Activated naive CD8-positive, alpha-beta T cell (primary cell): ENCODE data around the gene FCAR.
"Not testable (repeated sequence)": the region's sequence is repeated elsewhere in the genome, so short reads cannot be mapped to it uniquely, and the experiment has no call there.

Experiments used
- H3K27ac Mint-ChIP-seq: one replicate; pipeline ENCODE4 v1.8.0; 2021; ENCODE audit warnings: mixed read lengths
- H3K27me3 Mint-ChIP-seq: one replicate; pipeline ENCODE4 v1.8.0; 2021; ENCODE audit warnings: mixed read lengths
- H3K36me3 Mint-ChIP-seq: one replicate; pipeline ENCODE4 v1.8.0; 2021; ENCODE audit warnings: mixed read lengths
- H3K4me1 Mint-ChIP-seq: one replicate; pipeline ENCODE4 v1.8.0; 2021; ENCODE audit warnings: low read depth, mixed read lengths
- H3K4me3 Mint-ChIP-seq: one replicate; pipeline ENCODE4 v1.8.0; 2021; ENCODE audit warnings: mild to moderate bottlenecking, mixed read lengths
- H3K9me3 Mint-ChIP-seq: one replicate; pipeline ENCODE4 v1.8.0; 2021; ENCODE audit warnings: low read depth, mixed read lengths

Gene FCAR

GRCh38 chr19:54877471-54877870, 3.4 kb downstream of the FCAR start:
- no peaks in the 10 kb centered on the region for H3K36me3 Mint-ChIP-seq

GRCh38 chr19:54881884-54882283, 7.8 kb downstream of the FCAR start:
- H3K9me3 Mint-ChIP-seq: no peaks in the 10 kb centered on the region
- H3K27me3 Mint-ChIP-seq: peaks cover 15% of the 10 kb centered on the region
- no peaks in the 10 kb centered on the region for H3K36me3 Mint-ChIP-seq
- H3K27ac Mint-ChIP-seq: no peak overlapping the region
- H3K4me3 Mint-ChIP-seq: no peak overlapping the region
- peaks cover 4% of the 10 kb centered on the region for H3K4me1 Mint-ChIP-seq

More at GRCh38 chr19:54877471-54877870, 3.4 kb downstream of the FCAR start:
- Mint-ChIP-seq H3K9me3 (no peaks in the 10 kb centered on the region), H3K4me1 (no peaks in the 10 kb centered on the region), H3K27ac (no peak overlapping the region), H3K4me3 (no peak overlapping the region), H3K27me3 (peaks cover 15% of the 10 kb centered on the region)

GRCh38 chr19:54882758-54883157, 8.7 kb downstream of the FCAR start:
- H3K4me1 Mint-ChIP-seq: peaks cover 4% of the 10 kb centered on the region
- H3K4me3 Mint-ChIP-seq: no peak overlapping the region
- H3K27me3 Mint-ChIP-seq: peaks cover 15% of the 10 kb centered on the region
- H3K27ac Mint-ChIP-seq: no peak overlapping the region
- no peaks in the 10 kb centered on the region for H3K36me3 Mint-ChIP-seq
- no peaks in the 10 kb centered on the region for H3K9me3 Mint-ChIP-seq

GRCh38 chr19:54883228-54883627, 9.2 kb downstream of the FCAR start:
- Mint-ChIP-seq H3K4me3 (no peak overlapping the region), H3K27ac (no peak overlapping the region), H3K9me3 (no peaks in the 10 kb centered on the region), H3K4me1 (peaks cover 4% of the 10 kb centered on the region), H3K36me3 (no peaks in the 10 kb centered on the region), H3K27me3 (peaks cover 13% of the 10 kb centered on the region)

DNA sequence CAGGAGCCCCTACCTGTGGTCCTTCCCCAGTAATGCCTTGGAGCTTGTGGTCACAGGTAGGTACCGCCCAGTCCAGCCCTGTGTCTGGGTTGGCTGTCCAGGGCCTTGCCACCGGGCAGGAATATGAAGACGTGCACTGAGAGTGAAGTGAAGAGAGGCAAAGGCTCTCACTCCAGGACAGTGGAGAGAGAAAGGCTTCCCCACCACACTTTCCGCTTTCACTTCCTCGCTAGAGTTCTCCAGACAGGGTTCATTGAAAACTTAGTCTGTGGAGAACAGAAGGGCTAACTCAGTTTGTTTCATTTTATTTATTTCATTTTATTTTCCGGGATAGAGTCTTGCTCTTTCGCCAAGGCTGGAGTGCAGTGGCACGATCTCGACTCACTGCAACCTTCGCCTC, 14.2 kb downstream of the FCAR start:
- no peak overlapping the region for H3K4me3 Mint-ChIP-seq
- H3K9me3 Mint-ChIP-seq: no peaks in the 10 kb centered on the region
- peaks cover 3% of the 10 kb centered on the region for H3K27me3 Mint-ChIP-seq
- H3K27ac Mint-ChIP-seq: no peak overlapping the region
- H3K4me1 Mint-ChIP-seq: no peaks in the 10 kb centered on the region
- H3K36me3 Mint-ChIP-seq: no peaks in the 10 kb centered on the region

DNA sequence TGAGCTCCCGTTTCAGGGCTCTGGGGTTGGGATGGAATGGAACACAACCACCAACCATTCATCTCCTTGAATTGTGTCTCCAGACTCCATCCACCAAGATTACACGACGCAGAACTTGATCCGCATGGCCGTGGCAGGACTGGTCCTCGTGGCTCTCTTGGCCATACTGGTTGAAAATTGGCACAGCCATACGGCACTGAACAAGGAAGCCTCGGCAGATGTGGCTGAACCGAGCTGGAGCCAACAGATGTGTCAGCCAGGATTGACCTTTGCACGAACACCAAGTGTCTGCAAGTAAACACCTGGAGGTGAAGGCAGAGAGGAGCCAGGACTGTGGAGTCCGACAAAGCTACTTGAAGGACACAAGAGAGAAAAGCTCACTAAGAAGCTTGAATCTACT, 15.5 kb downstream of the FCAR start:
- Mint-ChIP-seq H3K36me3 (no peaks in the 10 kb centered on the region), H3K27ac (no peak overlapping the region), H3K4me1 (no peaks in the 10 kb centered on the region), H3K27me3 (peaks cover 3% of the 10 kb centered on the region), H3K9me3 (no peaks in the 10 kb centered on the region), H3K4me3 (no peak overlapping the region)

GRCh38 chr19:54893406-54893805, 19.4 kb downstream of the FCAR start:
- H3K27ac Mint-ChIP-seq: no peak overlapping the region
- no peak overlapping the region for H3K4me3 Mint-ChIP-seq
- H3K9me3 Mint-ChIP-seq: no peaks in the 10 kb centered on the region
- peaks cover 6% of the 10 kb centered on the region for H3K27me3 Mint-ChIP-seq
- H3K4me1 Mint-ChIP-seq: no peaks in the 10 kb centered on the region
- H3K36me3 Mint-ChIP-seq: no peaks in the 10 kb centered on the region

GRCh38 chr19:54894106-54894505, 20.1 kb downstream of the FCAR start:
- H3K27ac Mint-ChIP-seq, H3K27me3 Mint-ChIP-seq, H3K9me3 Mint-ChIP-seq, H3K4me3 Mint-ChIP-seq, H3K4me1 Mint-ChIP-seq, H3K36me3 Mint-ChIP-seq: not testable (repeated sequence)

DNA sequence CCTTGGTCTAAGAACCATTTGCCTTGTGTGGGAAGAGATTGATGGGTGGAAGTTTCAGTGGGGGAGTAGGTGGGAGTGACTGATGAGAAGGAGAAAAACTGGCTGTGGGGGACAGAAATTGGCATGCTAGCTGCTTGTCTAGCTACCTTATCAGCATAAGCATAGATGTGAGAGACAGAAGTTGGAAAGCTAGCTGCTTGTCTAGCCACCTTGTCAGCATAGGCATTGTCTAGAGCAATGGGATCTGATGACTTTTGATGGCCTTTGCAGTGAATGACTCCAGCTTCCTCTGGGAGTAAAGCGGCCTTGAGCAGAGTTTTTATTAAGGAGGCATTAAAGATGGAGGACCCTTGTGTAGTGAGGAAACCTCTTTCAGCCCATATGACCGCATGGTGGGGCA, 22.0 kb downstream of the FCAR start:
- peaks cover 11% of the 10 kb centered on the region for H3K27me3 Mint-ChIP-seq
- H3K27ac Mint-ChIP-seq: no peak overlapping the region
- no peaks in the 10 kb centered on the region for H3K36me3 Mint-ChIP-seq

GRCh38 chr19:54898685-54899084, 24.6 kb downstream of the FCAR start:
- not testable (repeated sequence) for H3K36me3 Mint-ChIP-seq, H3K4me1 Mint-ChIP-seq, H3K27ac Mint-ChIP-seq, H3K4me3 Mint-ChIP-seq, H3K9me3 Mint-ChIP-seq
- H3K27me3 Mint-ChIP-seq: peaks cover 11% of the 10 kb centered on the region

More for the DNA sequence above, 22.0 kb downstream of the FCAR start:
- no peak overlapping the region for H3K4me3 Mint-ChIP-seq
- no peaks in the 10 kb centered on the region for H3K4me1 Mint-ChIP-seq
- no peaks in the 10 kb centered on the region for H3K9me3 Mint-ChIP-seq

DNA sequence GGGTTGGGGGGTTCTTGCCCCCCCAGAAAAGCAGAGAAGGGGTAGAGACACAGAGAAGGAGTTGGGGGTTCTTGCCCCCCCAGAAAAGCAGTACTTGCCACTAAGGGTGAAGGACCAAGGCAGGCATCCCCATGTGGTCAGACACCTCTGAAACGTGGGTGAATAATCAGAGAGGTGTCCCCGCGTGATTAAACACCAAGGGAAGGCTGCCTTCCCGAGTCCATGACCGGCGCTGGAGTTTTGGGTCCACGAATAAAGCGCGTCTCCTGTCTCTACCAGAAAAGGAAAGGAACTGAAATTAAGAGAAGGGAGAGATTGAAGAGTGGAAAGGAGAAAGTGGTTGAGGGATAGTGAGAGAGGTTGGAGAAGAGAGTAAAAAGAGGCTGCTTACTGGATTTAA, 25.6 kb downstream of the FCAR start:
- H3K9me3 Mint-ChIP-seq, H3K36me3 Mint-ChIP-seq, H3K27ac Mint-ChIP-seq, H3K4me1 Mint-ChIP-seq, H3K4me3 Mint-ChIP-seq: not testable (repeated sequence)
- peaks cover 11% of the 10 kb centered on the region for H3K27me3 Mint-ChIP-seq

DNA sequence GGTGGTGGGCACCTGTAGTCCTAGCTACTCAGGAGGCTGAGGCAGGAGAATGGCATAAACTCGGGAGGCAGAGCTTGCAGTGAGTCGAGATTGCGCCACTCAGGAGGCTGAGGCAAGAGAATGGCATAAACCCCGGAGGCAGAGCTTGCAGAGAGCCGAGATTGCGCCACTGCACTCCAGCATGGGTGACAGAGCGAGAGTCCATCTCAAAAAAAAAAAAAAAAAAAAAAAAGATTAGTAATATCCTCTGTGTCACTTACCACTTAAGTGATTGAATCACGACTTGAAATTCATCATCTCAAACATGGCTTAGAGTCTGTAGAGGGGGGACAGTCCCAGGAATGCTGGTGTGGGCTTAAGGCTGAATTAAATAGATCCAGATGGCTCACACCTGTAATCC, 27.1 kb downstream of the FCAR start:
- H3K27me3 Mint-ChIP-seq: peaks cover 13% of the 10 kb centered on the region
- H3K36me3 Mint-ChIP-seq, H3K9me3 Mint-ChIP-seq, H3K27ac Mint-ChIP-seq, H3K4me3 Mint-ChIP-seq, H3K4me1 Mint-ChIP-seq: not testable (repeated sequence)

GRCh38 chr19:54902061-54902460, 28.0 kb downstream of the FCAR start:
- no peak overlapping the region for H3K4me3 Mint-ChIP-seq
- no peaks in the 10 kb centered on the region for H3K4me1 Mint-ChIP-seq
- no peak overlapping the region for H3K27ac Mint-ChIP-seq
- no peaks in the 10 kb centered on the region for H3K36me3 Mint-ChIP-seq
- peaks cover 9% of the 10 kb centered on the region for H3K27me3 Mint-ChIP-seq
- H3K9me3 Mint-ChIP-seq: no peaks in the 10 kb centered on the region

DNA sequence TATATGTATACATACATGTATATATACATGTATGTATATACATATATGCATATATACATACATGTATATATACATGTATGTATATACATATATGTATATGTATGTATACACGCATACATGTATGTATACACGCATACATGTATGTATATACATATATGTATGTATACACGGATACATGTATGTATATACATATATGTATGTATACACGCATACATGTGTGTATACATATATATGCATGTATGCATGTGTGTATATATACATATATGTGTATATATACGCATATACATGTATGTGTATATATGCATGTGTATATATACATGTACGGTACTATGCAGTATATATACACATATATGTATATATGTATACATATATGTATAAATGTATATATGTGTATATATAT, 29.3 kb downstream of the FCAR start:
- Mint-ChIP-seq H3K36me3 (no peaks in the 10 kb centered on the region), H3K27me3 (peaks cover 9% of the 10 kb centered on the region), H3K4me1 (no peaks in the 10 kb centered on the region), H3K4me3 (no peak overlapping the region), H3K27ac (no peak overlapping the region), H3K9me3 (no peaks in the 10 kb centered on the region)

- not testable (repeated sequence) for H3K27ac Mint-ChIP-seq, H3K9me3 Mint-ChIP-seq, H3K36me3 Mint-ChIP-seq
Measured at GRCh38 chr19:54904261-54904660, 30.2 kb downstream of the FCAR start.

DNA sequence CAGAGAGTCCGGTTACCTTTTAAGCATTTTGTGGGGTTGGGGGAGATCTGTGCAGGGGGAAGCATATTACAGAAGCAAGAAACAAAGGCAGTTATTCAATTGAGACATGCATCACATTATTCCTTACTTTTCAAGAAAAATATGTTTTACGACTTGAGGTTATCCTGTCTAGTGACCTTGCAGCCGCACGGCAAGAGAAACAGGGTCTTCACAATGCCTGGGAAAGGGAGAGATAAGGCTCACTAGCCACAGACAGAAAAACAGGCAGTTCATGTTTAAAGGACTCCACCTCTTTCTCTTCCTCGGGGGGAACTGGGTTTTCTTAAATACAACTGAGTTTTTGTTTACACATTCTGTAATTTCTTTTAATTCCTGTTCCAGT, 31.4 kb downstream of the FCAR start:
- H3K36me3 Mint-ChIP-seq: no peaks in the 10 kb centered on the region
- no peaks in the 10 kb centered on the region for H3K4me1 Mint-ChIP-seq
- H3K27ac Mint-ChIP-seq: no peak overlapping the region
- peaks cover 4% of the 10 kb centered on the region for H3K27me3 Mint-ChIP-seq
- no peaks in the 10 kb centered on the region for H3K9me3 Mint-ChIP-seq
- H3K4me3 Mint-ChIP-seq: no peak overlapping the region

More at GRCh38 chr19:54904261-54904660, 30.2 kb downstream of the FCAR start:
- H3K27me3 Mint-ChIP-seq, H3K4me3 Mint-ChIP-seq, H3K4me1 Mint-ChIP-seq: not testable (repeated sequence)
